HG03159 (cell line): ENCODE results near the gene EML6.
"Not testable (repeated sequence)": the region's sequence is repeated elsewhere in the genome, so short reads cannot be mapped to it uniquely, and the experiment has no call there.

Source experiments
- ATAC-seq: cut with Tn5 transposase; IDR thresholded peaks from one replicate; pipeline ENCODE4 v1.9.1; 2021; ENCODE audit warnings: mild to moderate bottlenecking, moderate library complexity; ENCODE audit not compliant: unreplicated experiment

The EML6 gene

DNA sequence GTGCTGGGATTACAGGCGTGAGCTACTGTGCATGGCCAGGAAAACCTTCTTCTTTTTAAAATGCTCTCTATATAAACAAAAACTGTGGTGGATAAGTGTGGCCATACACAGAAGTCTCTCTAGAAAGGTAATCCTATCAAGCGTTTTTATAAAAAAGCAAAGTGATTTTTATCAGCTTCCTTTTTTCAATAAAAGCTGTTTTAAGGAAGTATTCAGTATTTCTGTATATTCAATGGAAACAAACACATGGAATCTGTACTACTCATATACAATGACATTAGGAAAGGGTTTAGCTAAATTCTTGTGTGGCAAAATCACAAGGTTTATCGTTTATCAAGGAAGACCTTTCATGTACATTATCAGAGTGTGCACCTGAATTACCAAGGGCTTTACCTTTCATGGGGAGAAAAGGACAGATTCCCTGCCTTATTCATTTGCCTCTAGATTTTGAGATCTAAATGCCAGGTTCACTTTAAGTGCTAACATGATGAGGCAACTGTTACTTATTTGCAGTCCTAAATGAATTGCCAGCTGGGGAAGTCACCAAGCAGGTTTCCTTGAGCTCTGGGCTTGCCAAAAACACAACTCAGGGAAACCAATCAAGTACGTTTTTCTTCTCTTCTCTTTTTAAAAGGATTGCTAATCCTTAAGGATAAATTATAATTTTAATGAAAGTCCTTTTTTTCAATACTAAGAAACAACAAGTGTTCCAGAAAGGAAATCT, 256.0 kb downstream of the EML6 start:
- no peak for ATAC-seq

- no peak for ATAC-seq
Observed at GRCh38 chr2:54981385-54981784, 257.9 kb downstream of the EML6 start.

DNA sequence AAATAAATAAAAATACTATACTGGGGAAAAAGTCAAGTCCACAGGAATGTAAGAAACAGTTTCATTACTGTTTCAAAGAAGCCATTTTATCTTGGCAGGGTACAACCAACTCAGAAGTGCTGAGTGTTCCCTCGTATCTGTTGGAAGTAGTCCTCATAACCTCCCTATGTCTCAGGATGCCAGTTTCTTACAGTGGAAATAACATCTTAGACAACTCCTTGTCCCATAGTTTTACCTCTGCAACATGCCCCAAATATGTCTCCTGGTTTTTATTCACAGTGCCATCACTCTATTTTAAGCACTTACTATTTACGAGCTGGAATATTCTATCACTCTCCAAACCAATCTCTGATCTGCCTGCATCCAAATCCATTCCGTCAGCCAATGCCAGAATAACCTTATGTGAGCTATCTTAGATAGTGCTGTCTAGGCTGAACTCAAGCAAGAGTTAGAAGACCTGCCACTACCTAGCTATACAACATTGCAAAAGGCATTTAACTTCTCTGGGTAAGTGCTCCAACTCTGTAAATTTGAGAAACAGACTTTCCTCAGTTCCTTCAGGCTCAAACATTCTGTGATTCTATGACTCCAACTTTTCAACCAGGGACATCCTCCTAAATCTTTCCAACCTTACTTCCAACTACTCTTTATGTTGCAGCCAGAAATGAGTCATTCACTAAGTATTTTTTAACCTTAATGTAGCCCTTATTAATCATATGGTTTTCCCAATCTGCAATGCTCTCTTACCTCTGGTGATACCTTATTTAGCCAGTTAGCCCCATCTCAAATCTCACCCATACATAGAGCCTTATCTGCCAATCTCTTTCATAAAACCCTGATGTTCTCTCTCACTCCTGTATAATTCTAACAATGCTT, 260.1 kb downstream of the EML6 start:
- ATAC-seq: no peak

GRCh38 chr2:54984476-54984875, 261.0 kb downstream of the EML6 start:
- ATAC-seq: no peak

DNA sequence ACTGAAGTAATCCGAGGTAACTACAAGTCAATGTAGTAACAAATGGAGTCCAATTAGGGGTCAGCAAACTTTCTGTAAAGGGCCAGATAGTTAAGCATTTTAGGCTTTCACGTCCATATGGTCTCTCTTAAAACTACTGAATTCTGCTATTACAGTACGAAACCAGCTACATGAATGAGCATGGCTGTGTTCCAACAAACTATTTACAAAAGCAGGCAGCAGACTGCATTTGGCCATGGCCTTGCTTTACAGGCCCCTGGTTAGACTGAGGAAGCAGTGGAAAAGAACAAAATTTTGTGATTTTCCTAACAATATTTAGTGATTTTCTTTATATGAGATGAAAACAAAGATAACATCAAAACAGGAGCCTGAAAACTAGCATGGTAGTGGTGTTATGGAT, 262.8 kb downstream of the EML6 start:
- ATAC-seq: no peak

GRCh38 chr2:54988612-54989011, 265.1 kb downstream of the EML6 start:
- ATAC-seq: no peak

GRCh38 chr2:54990694-54991093, 267.2 kb downstream of the EML6 start:
- ATAC-seq: not testable (repeated sequence)

DNA sequence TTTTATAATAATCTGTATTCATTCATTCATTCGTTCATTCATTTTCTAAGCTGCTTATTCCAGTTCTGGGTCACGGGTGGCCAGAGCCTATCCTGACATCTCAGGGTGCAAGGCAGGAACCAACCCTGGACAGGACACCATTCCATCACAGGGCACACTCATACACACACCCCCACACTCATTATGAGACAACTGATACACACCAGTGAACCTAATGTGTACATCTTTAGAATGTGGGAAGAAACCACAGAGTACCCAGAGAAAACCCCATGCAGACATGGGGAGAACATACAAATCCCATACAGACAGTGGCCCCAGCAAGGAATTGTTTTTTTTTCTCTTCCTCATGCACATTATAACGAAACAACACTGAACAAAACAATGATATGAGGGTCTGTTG, 272.1 kb downstream of the EML6 start:
- no peak for ATAC-seq

GRCh38 chr2:54997826-54998225, 274.4 kb downstream of the EML6 start:
- no peak for ATAC-seq

- ATAC-seq: no peak
Observed at GRCh38 chr2:54999182-54999581, 275.7 kb downstream of the EML6 start.

- no peak for ATAC-seq
Observed at GRCh38 chr2:55000341-55000740, 276.9 kb downstream of the EML6 start.

DNA sequence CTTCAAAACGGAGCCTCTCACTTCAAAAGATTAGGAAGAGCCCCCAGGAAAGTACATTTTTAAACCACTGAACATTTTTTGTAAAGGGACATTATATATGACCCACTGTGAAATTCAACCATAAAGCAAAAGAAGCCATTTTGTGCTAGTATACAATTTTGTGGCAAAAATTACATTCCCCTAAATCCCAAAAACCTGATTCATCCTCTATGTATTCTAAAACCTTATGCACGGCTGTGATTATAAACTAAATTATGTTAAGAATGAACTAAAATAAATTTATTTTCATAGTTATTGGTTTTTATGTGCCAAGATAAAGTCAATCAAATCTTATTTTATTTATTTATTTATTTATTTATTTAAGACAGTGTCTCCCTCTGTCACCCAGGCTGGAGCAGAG, 278.3 kb downstream of the EML6 start:
- no peak for ATAC-seq

DNA sequence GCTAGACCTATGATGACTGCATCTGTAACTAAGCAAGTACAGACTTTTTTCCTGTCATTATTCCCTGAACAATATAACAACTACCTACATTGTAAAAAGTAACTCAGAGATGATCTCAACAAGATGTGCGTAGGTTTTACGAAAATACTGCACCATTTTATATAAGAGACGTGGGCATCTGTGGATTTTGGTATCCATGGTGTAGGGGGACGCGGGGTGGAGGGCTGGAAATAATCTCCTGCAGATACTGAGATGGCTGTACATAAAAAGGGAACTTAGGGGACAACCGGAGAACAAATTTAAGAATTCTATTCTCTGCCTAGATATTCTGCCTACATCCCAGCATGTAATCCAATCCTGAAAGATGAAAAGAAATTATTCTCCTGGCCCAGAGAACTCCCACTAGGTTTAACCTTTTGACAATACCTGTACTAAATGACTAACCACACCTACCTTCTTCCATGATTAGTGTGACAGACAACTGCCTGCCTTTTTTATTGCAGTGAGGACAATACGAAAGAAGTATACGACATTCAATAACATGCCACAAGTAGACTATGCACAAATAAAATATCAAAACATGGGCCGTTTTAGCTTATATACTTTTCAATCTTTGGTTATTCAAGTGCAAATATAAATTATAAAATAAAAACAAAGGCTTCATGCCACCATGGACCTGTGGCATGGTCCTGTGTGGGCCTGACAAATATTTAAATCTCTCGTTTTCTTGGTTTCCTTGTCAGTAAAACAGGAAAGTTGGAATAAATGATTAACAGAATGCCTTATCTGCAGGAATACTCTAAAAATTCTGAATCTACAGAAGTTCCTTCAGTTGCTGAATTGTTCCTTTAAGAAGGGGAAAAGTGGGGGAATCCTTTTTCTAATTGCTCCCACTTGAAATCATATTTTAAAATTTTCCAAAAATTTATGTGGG, 280.5 kb downstream of the EML6 start:
- ATAC-seq: no peak

DNA sequence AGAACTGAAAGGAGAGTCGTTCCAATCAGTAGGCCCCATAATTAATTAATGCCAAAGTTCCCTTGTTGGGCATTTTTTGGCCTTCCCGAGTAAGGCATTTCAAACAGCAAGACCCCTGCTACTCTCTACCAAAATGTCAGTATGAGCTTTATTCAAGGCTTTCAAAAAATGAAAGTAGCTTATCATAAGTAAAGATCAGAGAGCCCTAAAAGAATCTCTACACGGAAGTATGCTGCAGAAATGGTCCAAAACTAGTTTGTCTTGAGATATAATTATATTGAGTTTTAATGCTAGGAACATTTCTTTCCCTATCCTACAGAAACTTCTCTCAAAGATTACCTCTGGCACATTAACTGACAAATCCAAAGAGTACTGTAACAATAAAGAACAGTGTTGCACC, 282.8 kb downstream of the EML6 start:
- ATAC-seq: no peak

GRCh38 chr2:55009277-55010060, 286.0 kb downstream of the EML6 start:
- ATAC-seq: peak; percentile 5

DNA sequence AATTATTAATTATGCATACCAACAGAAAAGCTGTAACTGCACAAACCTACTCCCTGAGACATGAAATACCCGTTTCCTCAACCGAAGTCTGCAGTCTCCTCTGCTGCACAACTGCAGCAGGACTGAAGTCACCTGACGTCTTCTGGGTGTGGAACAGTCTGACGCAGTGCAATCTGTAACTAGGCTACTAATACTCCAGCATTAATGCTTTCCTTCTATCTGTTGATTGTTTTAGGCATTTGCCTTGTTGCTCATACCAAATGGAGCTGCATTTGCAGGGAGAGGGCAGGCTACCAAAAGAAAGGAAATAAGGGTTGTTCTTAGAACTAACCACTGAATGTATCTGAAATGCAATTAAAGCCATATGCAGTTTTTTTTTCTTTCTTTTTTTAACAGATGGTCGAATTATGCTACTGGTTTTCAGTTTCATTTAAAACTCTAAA, 286.7 kb downstream of the EML6 start:
- peak; percentile 94 for ATAC-seq

GRCh38 chr2:55010915-55011314, 287.5 kb downstream of the EML6 start:
- ATAC-seq: no peak

- no peak for ATAC-seq
Observed at GRCh38 chr2:55011831-55012671, 288.6 kb downstream of the EML6 start.
